Measurements from ENCODE around the gene BHLHE41. TPM values are rescaled to one million over a fixed set of nuclear protein-coding genes. Genes with fewer than 3 reads are reported as not detected.

BHLHE41 gene
- total and polyA plus RNA-seq, 11 donors, result 6.8 to 66.0 (median 31.4) TPM

- intact Hi-C loops (cut with DNase I), result loop anchor here in 7 of 10 donors (5.0 to 10.0 kb wide), 9 partner anchors 73 to 533 kb away; partner anchors contain the start of gene SSPN (in 3 of the 7)
- ATAC-seq (peak in 1 of 4 donors; percentile 1), DNase-seq (peak in 4 of 5 donors; percentile 41 to 54 (median 50))
- Histone ChIP-seq H3K27me3 (peaks cover 0 to 29% (median 0%) of the 10 kb centered on the region in 9 donors), H3K4me3 (peak overlapping the region; percentile 44 to 84 (median 68)), H3K9me3 (no peaks in the 10 kb centered on the region), H3K27ac (peak overlapping the region; percentile 45 to 98 (median 92)), H3K4me1 (peaks cover 0 to 48% (median 29%) of the 10 kb centered on the region in 12 donors), H3K36me3 (no peaks in the 10 kb centered on the region)
- no peak for TF ChIP-seq POLR2A (IDR thresholded peaks at IDR 0.05)
- peak in 1 of 12 donors; percentile 21 for TF ChIP-seq CTCF (IDR thresholded peaks at IDR 0.05)
- WGBS, 4 donors, result 0 to 2% (median 1%) methylated on average over 38 to 88 of the region's 88 CpGs
Measured at GRCh38 chr12:26122061-26122680, 2.7 kb downstream of the BHLHE41 start.

- TF ChIP-seq CTCF (IDR thresholded peaks at IDR 0.05) (no peak), POLR2A (IDR thresholded peaks at IDR 0.05) (no peak)
- peaks cover 0 to 47% (median 27%) of the 10 kb centered on the region in 12 donors for H3K4me1 ChIP-seq
Measured at GRCh38 chr12:26121323-26122060, 3.3 kb downstream of the BHLHE41 start.

GRCh38 chr12:26120561-26121274, 4.1 kb downstream of the BHLHE41 start:
- Histone ChIP-seq H3K4me1 (peaks cover 0 to 49% (median 28%) of the 10 kb centered on the region in 12 donors), H3K27me3 (peaks cover 0 to 21% (median 0%) of the 10 kb centered on the region in 9 donors), H3K4me3 (peak overlapping the region in 7 of 12 donors; percentile 68 to 84 (median 73)), H3K27ac (peak overlapping the region in 11 of 12 donors; percentile 28 to 98 (median 94)), H3K36me3 (no peaks in the 10 kb centered on the region), H3K9me3 (no peaks in the 10 kb centered on the region)
- intact Hi-C loops (cut with DNase I), result loop anchor here in 8 of 10 donors (2.0 to 10.0 kb wide), 10 partner anchors 74 to 534 kb away; partner anchors contain the start of gene SSPN (in 3 of the 8)
- ATAC-seq (no peak), DNase-seq (no peak)
- no peak for TF ChIP-seq POLR2A (IDR thresholded peaks at IDR 0.05)
- no peak for TF ChIP-seq CTCF (IDR thresholded peaks at IDR 0.05)
- WGBS, 4 donors, result 52 to 72% (median 61%) methylated on average over 4 of the region's 4 CpGs

More at GRCh38 chr12:26121323-26122060, 3.3 kb downstream of the BHLHE41 start:
- Histone ChIP-seq H3K27me3 (peaks cover 0 to 24% (median 0%) of the 10 kb centered on the region in 9 donors), H3K4me3 (peak overlapping the region; percentile 44 to 84 (median 68)), H3K27ac (peak overlapping the region in 11 of 12 donors; percentile 63 to 98 (median 94)), H3K9me3 (no peaks in the 10 kb centered on the region), H3K36me3 (no peaks in the 10 kb centered on the region)
- no peak for DNase-seq
- WGBS, 4 donors, result 35 to 42% (median 37%) methylated on average over 15 of the region's 15 CpGs
- no peak for ATAC-seq
- intact Hi-C loops (cut with DNase I), result loop anchor here in 8 of 10 donors (2.0 to 10.0 kb wide), 10 partner anchors 73 to 533 kb away; partner anchors contain the start of gene SSPN (in 3 of the 8)
